ENCODE data around the gene TTC34.

DNA sequence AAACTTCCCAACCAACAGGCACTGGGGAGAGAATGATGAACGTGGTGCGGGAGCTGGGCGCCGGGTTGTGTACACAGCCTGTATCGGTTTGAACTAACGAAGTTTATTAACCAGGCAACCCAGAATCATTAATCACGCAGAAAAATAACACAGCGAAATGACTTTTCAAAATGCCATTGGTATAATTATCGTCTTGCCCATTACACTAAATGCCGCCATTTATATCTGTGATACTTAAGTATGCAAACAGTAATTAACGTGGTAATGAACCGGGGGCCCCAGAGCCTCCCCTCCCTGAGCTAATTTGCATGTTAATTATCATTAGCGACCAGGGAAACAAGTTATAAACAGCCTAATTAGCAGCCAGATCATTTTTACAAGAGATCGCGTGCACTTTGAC lies 5.1 kb upstream of the TTC34 start:
- TF ChIP-seq POLR2A (IDR thresholded peaks at IDR 0.05; ENCODE audit: low read depth, low read length) = no peak
- TF ChIP-seq, protein P1, sequence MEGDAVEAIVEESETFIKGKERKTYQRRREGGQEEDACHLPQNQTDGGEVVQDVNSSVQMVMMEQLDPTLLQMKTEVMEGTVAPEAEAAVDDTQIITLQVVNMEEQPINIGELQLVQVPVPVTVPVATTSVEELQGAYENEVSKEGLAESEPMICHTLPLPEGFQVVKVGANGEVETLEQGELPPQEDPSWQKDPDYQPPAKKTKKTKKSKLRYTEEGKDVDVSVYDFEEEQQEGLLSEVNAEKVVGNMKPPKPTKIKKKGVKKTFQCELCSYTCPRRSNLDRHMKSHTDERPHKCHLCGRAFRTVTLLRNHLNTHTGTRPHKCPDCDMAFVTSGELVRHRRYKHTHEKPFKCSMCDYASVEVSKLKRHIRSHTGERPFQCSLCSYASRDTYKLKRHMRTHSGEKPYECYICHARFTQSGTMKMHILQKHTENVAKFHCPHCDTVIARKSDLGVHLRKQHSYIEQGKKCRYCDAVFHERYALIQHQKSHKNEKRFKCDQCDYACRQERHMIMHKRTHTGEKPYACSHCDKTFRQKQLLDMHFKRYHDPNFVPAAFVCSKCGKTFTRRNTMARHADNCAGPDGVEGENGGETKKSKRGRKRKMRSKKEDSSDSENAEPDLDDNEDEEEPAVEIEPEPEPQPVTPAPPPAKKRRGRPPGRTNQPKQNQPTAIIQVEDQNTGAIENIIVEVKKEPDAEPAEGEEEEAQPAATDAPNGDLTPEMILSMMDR (IDR thresholded peaks at IDR 0.05 in 2 of 3, conservative IDR thresholded peaks at IDR 0.05 in 1 of 3; ENCODE audit: control insufficient read depth in 2 of 3, extremely low read depth in 1 of 3, insufficient read depth in 1 of 3, low read depth in 3 of 3, low read length in 3 of 3) = no peak
- no peak for TF ChIP-seq YY1 (IDR thresholded peaks at IDR 0.05; ENCODE audit: low read depth, low read length)
- TF ChIP-seq GABPA (IDR thresholded peaks at IDR 0.05; ENCODE audit: low read depth) = no peak
- TF ChIP-seq MYB (IDR thresholded peaks at IDR 0.05; ENCODE audit: borderline replicate concordance, low read depth, low read length) = no peak
- no peak for TF ChIP-seq ZBTB40 (IDR thresholded peaks at IDR 0.05; ENCODE audit: borderline replicate concordance)
- no peak for TF ChIP-seq SRF (IDR thresholded peaks at IDR 0.05; ENCODE audit: low read depth in 2 of 2, low read length in 2 of 2)
- no peak for TF ChIP-seq EZH2 (IDR thresholded peaks at IDR 0.05; ENCODE audit: borderline replicate concordance, control insufficient read depth, low read depth, low read length)
- TF ChIP-seq BRCA1 (IDR thresholded peaks at IDR 0.05; ENCODE audit: low read depth, low read length) = no peak
- no peak for TF ChIP-seq CHD4 (IDR thresholded peaks at IDR 0.05)
- no peak for TF ChIP-seq NR2C1 (IDR thresholded peaks at IDR 0.05)
- TF ChIP-seq STAT3 (IDR thresholded peaks at IDR 0.05; ENCODE audit: low read depth, low read length) = no peak
- TF ChIP-seq TCF12 (IDR thresholded peaks at IDR 0.05; ENCODE audit: low read depth, low read length) = no peak

Measured in GM12878 (cell line).